ENCODE results near the gene CD320.

DNA sequence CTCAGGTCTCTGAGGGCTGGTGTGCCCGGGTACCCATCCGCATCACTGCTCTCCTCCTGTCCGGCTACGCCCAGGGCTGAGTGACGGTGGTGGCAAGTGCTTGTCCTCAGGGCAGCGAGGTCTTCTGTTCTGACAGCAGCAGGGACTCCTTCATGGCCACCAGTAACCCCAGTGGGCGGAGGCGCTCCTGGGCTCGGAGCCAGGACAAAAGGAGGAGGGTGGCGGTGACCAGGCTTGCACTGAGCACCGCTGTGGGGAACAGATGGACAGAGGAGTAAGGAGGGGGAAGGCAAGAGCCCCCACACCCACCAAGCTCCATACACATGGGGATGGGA lies 5.8 kb downstream of the CD320 start:
- TF ChIP-seq, protein P1, sequence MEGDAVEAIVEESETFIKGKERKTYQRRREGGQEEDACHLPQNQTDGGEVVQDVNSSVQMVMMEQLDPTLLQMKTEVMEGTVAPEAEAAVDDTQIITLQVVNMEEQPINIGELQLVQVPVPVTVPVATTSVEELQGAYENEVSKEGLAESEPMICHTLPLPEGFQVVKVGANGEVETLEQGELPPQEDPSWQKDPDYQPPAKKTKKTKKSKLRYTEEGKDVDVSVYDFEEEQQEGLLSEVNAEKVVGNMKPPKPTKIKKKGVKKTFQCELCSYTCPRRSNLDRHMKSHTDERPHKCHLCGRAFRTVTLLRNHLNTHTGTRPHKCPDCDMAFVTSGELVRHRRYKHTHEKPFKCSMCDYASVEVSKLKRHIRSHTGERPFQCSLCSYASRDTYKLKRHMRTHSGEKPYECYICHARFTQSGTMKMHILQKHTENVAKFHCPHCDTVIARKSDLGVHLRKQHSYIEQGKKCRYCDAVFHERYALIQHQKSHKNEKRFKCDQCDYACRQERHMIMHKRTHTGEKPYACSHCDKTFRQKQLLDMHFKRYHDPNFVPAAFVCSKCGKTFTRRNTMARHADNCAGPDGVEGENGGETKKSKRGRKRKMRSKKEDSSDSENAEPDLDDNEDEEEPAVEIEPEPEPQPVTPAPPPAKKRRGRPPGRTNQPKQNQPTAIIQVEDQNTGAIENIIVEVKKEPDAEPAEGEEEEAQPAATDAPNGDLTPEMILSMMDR (IDR thresholded peaks at IDR 0.05; ENCODE audit: poor library complexity, severe bottlenecking) = no peak
- no peak for TF ChIP-seq EZH2 (IDR thresholded peaks at IDR 0.05; ENCODE audit: borderline replicate concordance, insufficient read depth, low read length, poor library complexity, severe bottlenecking)
- TF ChIP-seq RAD21 (conservative IDR thresholded peaks at IDR 0.05) = no peak
- no peak for TF ChIP-seq POLR2AphosphoS5 (IDR thresholded peaks at IDR 0.05)
- no peak for TF ChIP-seq EP300 (conservative IDR thresholded peaks at IDR 0.05; ENCODE audit: poor library complexity, severe bottlenecking)
